Brain microvascular endothelial cell (primary cell): ENCODE data around the gene HNRNPDL.
"Not testable (repeated sequence)": the region's sequence is repeated elsewhere in the genome, so short reads cannot be mapped to it uniquely, and the experiment has no call there.

Experiments used
- DNase-seq: peaks from one replicate; pipeline ENCODE4 v3.0.0-alpha.2; 2020
- H3K27ac ChIP-seq: fragments of 250-450 bp; sonication (Bioruptor Pico); 2 replicates; pipeline ENCODE4 v1.5.1; 2020; ENCODE audit warnings: mild to moderate bottlenecking, moderate library complexity
- H3K27me3 ChIP-seq: fragments of 250-450 bp; sonication (Bioruptor Pico); replicated peaks from 2 replicates; pipeline ENCODE4 v1.5.1; 2020; ENCODE audit warnings: mild to moderate bottlenecking
- H3K36me3 ChIP-seq: fragments of 250-450 bp; sonication (Bioruptor Pico); replicated peaks from 2 replicates; pipeline ENCODE4 v1.5.1; 2020; ENCODE audit warnings: mild to moderate bottlenecking
- H3K4me3 ChIP-seq: 2 replicates; pipeline ENCODE4 v1.5.1; 2011; ENCODE audit warnings: low read depth, mild to moderate bottlenecking, control low read depth, low read length, moderate library complexity
- CTCF ChIP-seq: IDR thresholded peaks from 2 replicates; pipeline ENCODE4 v1.5.1; 2011; ENCODE audit warnings: low read depth, mild to moderate bottlenecking, moderate library complexity, low read length, control low read depth, inconsistent platforms; ENCODE audit errors: missing control alignments
- in situ Hi-C: cut with HindIII; loops from 2 replicates; pipeline ENCODE4 v1.10.0; 2017; ENCODE audit warnings: low sequenced_read_pairs, low pct_ligation_motif_present

Gene HNRNPDL

GRCh38 chr4:82430193-82430963 lies at the start of gene HNRNPDL, which contains the start of gene ENOPH1:
Gene HNRNPDL (minus strand): TSS chr4:82430462. CDS start chr4:82429690, 772 bp downstream.
Gene ENOPH1 (plus strand): TSS chr4:82430590. CDS start chr4:82430830, 240 bp downstream.
- Histone ChIP-seq H3K36me3 (peaks cover 31% of the 10 kb centered on the region), H3K4me3 (peak within 1 kb of the TSS; percentile 93), H3K27me3 (no peaks in the 10 kb centered on the region), H3K27ac (peak within 1 kb of the TSS; percentile 91)
- in situ Hi-C loops, result no loop called here
- peak; percentile 96 for DNase-seq
- no peak for TF ChIP-seq CTCF

GRCh38 chr4:82479562-82479961 lies 49.3 kb upstream of the HNRNPDL start:
- H3K27ac ChIP-seq, result no peak overlapping the region
- H3K4me3 ChIP-seq, result no peak overlapping the region
- TF ChIP-seq CTCF, result no peak
- no peaks in the 10 kb centered on the region for H3K36me3 ChIP-seq
- in situ Hi-C loops, result no loop called here
- no peak for DNase-seq
- no peaks in the 10 kb centered on the region for H3K27me3 ChIP-seq

- H3K27me3 ChIP-seq, H3K36me3 ChIP-seq, H3K27ac ChIP-seq, in situ Hi-C loops, DNase-seq, H3K4me3 ChIP-seq: not testable (repeated sequence)
These were observed 47.2 kb upstream of the HNRNPDL start for GRCh38 chr4:82477469-82477868.

- H3K27me3 ChIP-seq, H3K27ac ChIP-seq, H3K36me3 ChIP-seq, in situ Hi-C loops, DNase-seq, H3K4me3 ChIP-seq: not testable (repeated sequence)
These were observed 45.7 kb upstream of the HNRNPDL start for GRCh38 chr4:82475931-82476330.

GRCh38 chr4:82473621-82474164 lies 43.4 kb upstream of the HNRNPDL start:
- H3K4me3 ChIP-seq, result no peak overlapping the region
- H3K27ac ChIP-seq, result no peak overlapping the region
- in situ Hi-C loops, result no loop called here
- no peaks in the 10 kb centered on the region for H3K27me3 ChIP-seq
- no peaks in the 10 kb centered on the region for H3K36me3 ChIP-seq
- no peak for TF ChIP-seq CTCF
- no peak for DNase-seq

- DNase-seq, H3K27me3 ChIP-seq, in situ Hi-C loops, H3K36me3 ChIP-seq, H3K27ac ChIP-seq, H3K4me3 ChIP-seq: not testable (repeated sequence)
These were observed 42.8 kb upstream of the HNRNPDL start for GRCh38 chr4:82473080-82473479.

- no peak overlapping the region for H3K27ac ChIP-seq
- peak; percentile 65 for DNase-seq
- no peaks in the 10 kb centered on the region for H3K36me3 ChIP-seq
- no peaks in the 10 kb centered on the region for H3K27me3 ChIP-seq
- in situ Hi-C loops, result loop anchor here (10.0 kb wide), 1 partner anchor 255 kb away; no protein-coding TSS in a partner anchor
- H3K4me3 ChIP-seq, result no peak overlapping the region
- TF ChIP-seq CTCF, result peak; percentile 11
These were observed 39.6 kb upstream of the HNRNPDL start for GRCh38 chr4:82469791-82470345.
